T-helper 1 cell (primary cell): Measurements from ENCODE around the gene PDCD1.
"Not testable (repeated sequence)": the region's sequence is repeated elsewhere in the genome, so short reads cannot be mapped to it uniquely, and the experiment has no call there.

ENCODE experiments used
- DNase-seq, 5 donors: peaks; one replicate each; pipeline ENCODE4 v3.0.0-alpha.2; 2012 to 2020
- total RNA-seq, 4 donors: gene quantifications; one replicate each; lab custom pipeline; 2026; lab: John Stamatoyannopoulos, UW

PDCD1 gene
- 5.8 to 21.1 (median 11.5) reads per million in 4 donors for total RNA-seq

GRCh38 chr2:241858206-241859016 is at the start of gene PDCD1:
TSS of gene PDCD1 (minus strand) at chr2:241858894. CDS start at chr2:241858838, 56 bp downstream.
- peak; percentile 36 to 70 (median 50) for DNase-seq

GRCh38 chr2:241907831-241908230 is 49.1 kb upstream of the PDCD1 start:
- DNase-seq: not testable (repeated sequence)

GRCh38 chr2:241906826-241907570 is 48.3 kb upstream of the PDCD1 start:
- no peak for DNase-seq

- DNase-seq: not testable (repeated sequence)
Observed at GRCh38 chr2:241906378-241906770, 47.7 kb upstream of the PDCD1 start.

- no peak for DNase-seq
Observed at GRCh38 chr2:241905716-241906377, 47.2 kb upstream of the PDCD1 start.

- no peak for DNase-seq
Observed at GRCh38 chr2:241904791-241905710, 46.4 kb upstream of the PDCD1 start.

- DNase-seq: no peak
Observed at GRCh38 chr2:241904011-241904718, 45.5 kb upstream of the PDCD1 start.

- DNase-seq: no peak
Observed at GRCh38 chr2:241903121-241904010, 44.7 kb upstream of the PDCD1 start.

GRCh38 chr2:241902357-241902991 is 43.8 kb upstream of the PDCD1 start:
- DNase-seq: no peak

- DNase-seq: no peak
Observed at GRCh38 chr2:241901500-241902351, 43.0 kb upstream of the PDCD1 start.

- no peak for DNase-seq
Observed at GRCh38 chr2:241901018-241901380, 42.3 kb upstream of the PDCD1 start.

GRCh38 chr2:241900251-241901017 is 41.7 kb upstream of the PDCD1 start:
- DNase-seq: no peak

- no peak for DNase-seq
Observed at GRCh38 chr2:241898463-241899270, 40.0 kb upstream of the PDCD1 start.

GRCh38 chr2:241897231-241897916 is 38.7 kb upstream of the PDCD1 start:
- no peak for DNase-seq

GRCh38 chr2:241896746-241897201 is 38.1 kb upstream of the PDCD1 start:
- no peak for DNase-seq
